HG02610 (cell line): ENCODE measurements around the gene LGALS8.
"Not testable (repeated sequence)": the region's sequence is repeated elsewhere in the genome, so short reads cannot be mapped to it uniquely, and the experiment has no call there.

ENCODE experiments used
- ATAC-seq: cut with Tn5 transposase; IDR thresholded peaks from one replicate; pipeline ENCODE4 v1.9.1; 2021; ENCODE audit warnings: mild to moderate bottlenecking, moderate library complexity; ENCODE audit not compliant: unreplicated experiment

Gene LGALS8

DNA sequence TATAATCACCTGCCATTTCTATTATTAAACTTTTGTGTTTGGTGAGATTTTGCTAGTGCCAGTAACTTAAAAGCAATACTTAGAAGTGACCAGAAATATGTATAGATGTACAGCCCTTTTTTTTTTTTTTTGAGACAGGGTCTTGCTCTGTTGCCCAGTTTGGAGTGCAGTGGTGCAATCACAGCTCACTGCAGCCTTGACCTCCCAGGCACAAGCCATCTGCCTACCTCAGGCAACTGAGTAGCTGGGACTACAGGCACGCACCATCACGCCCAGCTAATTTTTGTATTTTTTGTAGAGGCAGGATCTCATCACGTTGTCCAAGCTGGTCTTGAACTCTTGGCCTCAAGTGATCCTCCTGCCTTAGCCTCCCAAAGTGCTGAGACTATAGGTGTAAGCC, 56.6 kb downstream of the LGALS8 start:
- not testable (repeated sequence) for ATAC-seq

DNA sequence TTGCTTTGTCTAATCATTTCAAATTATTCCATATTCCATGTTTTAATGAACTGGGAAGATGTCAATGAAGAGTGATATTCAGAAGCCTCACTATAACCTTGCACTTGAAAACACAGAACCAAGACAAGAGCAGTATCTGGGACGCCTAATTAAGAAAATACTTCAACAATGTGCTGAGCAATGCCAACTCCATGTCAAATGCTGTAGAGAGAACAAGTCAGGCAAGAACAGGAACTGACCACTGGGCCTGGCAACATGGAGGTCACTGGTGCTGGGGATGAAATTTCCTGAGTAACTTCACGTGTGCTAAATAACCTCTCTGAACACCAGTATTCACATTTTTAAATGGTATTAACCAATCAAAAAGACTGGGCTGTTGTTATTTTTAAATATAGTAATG, 57.7 kb downstream of the LGALS8 start:
- ATAC-seq: no peak

DNA sequence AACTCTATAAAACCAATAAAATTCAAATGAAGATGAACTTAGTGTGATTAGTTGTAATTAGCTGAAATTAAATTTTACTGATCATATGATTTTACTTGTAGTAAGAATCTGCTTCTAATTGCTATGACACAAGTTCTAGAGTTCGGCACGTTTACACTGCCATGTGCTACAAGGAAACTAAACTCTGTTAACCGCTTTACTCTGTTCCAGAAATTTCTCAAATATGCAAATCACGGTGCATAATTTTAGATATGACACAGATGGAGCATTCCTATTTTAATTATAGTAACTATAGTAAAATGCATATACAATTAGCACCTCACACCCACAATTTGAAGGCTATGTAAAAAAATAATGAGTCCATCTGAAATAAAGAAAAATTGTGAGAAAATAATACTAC, 65.7 kb downstream of the LGALS8 start:
- ATAC-seq: no peak

DNA sequence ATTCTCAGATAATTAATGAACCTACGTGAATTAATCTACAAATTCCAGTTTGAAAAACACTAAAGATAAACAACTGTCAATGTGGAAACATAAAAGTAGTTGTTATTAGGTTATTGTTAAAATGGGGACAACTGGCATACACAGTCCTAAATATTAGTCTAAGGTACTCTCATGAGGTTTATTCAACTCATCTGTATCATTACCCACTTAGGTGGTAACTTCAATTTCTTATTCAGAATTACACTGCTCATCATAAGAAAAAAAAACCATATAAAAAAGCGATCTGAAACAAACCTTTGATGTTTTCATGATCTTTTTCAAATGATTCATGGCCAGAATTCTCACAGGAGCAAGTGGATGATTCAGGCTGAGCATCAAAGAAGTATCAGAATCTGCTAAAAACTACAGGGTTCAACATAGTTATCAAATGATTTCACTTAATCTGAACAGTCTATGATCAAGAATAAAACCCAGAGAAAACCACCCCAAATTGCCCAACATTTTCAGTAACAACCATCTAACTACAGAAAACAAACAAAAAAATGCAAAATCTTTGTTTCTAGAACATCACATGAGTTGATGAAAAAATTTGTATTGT, 66.9 kb downstream of the LGALS8 start:
- ATAC-seq: no peak

DNA sequence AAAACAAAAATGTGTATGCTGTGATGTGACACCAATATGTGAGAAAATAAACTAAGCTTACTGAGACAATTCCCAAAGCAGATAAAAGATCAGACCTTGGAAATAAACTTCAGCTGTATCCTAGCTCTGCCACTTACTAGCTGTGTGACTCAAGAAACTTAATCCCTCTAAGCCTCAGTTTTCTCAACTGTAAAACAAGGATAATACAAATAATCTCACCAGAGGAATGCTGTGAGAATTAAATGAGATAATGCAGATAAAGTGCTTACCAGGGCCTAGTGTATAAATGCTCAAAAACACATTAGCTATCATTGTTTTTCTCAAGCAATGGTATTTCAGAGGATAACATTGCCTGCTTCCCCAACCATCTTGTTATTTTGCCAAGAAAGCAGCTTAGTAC, 78.4 kb downstream of the LGALS8 start:
- no peak for ATAC-seq
